Peyer's patch (tissue), 4 donors: ENCODE measurements around the gene SNTG2.

Experiments
- CTCF ChIP-seq, 6 experiments: fragments of 450-650 bp in 4 of 6; fragments of 200-600 bp in 2 of 6; sonication (generic) in 1 of 6; IDR thresholded peaks; one replicate each; pipeline ENCODE4 v1.5.1; 2017 to 2019; ENCODE audit warnings: antibody characterized with exemption in 6 of 6, mild to moderate bottlenecking in 3 of 6, moderate library complexity in 1 of 6
- POLR2A ChIP-seq, 2 donors: fragments of 450-650 bp; IDR thresholded peaks; one replicate each; pipeline ENCODE4 v1.5.1; 2017; ENCODE audit warnings: antibody characterized with exemption in 2 of 2, mild to moderate bottlenecking in 2 of 2, moderate library complexity in 2 of 2

GRCh38 chr2:1125633-1126370, 175.2 kb downstream of the SNTG2 start:
- TF ChIP-seq CTCF (IDR thresholded peaks at IDR 0.05): no peak
- no peak for TF ChIP-seq POLR2A (IDR thresholded peaks at IDR 0.05)
